ENCODE results near the gene GRHL1.
A peak's percentile ranks its signal among the peaks of the same experiment; 100 is the strongest.
"Not testable (repeated sequence)": the region's sequence is repeated elsewhere in the genome, so short reads cannot be mapped to it uniquely, and the experiment has no call there.

GRHL1 gene

DNA sequence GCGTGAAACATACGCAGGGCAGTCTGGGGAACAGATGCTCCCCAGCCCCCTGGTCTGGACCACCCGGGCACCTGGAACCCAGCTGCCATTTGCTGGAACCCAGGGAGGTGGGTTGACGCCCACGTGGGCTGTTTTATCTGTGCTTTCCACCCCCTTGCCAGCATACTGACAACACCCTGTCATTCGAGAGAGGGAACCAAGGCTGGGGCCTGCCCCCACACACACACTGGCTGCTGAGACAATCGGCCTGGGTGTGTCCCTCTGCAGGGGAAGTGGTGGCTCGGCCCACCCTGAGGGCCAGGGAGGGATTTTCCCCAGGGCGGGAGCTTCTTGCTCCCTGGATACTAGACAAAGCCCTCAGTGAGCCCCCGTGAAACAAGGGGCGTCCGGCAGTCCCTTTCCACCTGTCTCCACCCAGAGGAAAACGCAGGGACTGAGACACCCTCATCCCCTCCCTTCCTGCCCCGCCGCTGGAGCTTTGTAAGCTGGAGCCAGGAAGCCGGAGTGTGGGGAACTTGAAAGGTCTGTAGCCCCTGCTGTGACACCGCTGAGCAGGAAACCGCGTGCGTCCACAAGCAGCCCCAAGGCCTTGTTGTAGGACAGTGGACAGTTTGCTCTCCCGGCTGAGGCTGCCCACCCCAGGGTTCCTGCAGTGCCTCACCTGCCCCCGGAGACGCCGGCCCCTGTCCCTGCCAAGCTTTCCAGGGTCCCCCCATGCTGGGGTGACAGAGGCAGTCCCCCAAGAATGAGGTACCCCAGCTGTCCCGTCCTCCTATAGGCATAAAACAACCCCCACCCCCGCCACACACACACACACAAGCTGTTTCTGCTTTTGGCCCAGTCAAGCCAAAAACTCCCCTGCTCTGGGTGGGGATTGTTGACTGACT lies 77.7 kb downstream of the GRHL1 start:
- Histone ChIP-seq H3K9me3 (no peaks in the 10 kb centered on the region), H3K4me3 (ENCODE audit: low read depth in 1 of 2, low read length in 1 of 2) (peak overlapping the region in 1 of 2 experiments; percentile 46), H3K36me3 (no peaks in the 10 kb centered on the region), H3K27me3 (no peaks in the 10 kb centered on the region), H3K27ac (no peak overlapping the region), H3K4me1 (ENCODE audit: control insufficient read depth in 1 of 2, insufficient read depth in 1 of 2, low read depth in 1 of 2, low read length in 1 of 2) (peaks cover 5 to 23% of the 10 kb centered on the region in 2 experiments)
- TF ChIP-seq, protein P1, sequence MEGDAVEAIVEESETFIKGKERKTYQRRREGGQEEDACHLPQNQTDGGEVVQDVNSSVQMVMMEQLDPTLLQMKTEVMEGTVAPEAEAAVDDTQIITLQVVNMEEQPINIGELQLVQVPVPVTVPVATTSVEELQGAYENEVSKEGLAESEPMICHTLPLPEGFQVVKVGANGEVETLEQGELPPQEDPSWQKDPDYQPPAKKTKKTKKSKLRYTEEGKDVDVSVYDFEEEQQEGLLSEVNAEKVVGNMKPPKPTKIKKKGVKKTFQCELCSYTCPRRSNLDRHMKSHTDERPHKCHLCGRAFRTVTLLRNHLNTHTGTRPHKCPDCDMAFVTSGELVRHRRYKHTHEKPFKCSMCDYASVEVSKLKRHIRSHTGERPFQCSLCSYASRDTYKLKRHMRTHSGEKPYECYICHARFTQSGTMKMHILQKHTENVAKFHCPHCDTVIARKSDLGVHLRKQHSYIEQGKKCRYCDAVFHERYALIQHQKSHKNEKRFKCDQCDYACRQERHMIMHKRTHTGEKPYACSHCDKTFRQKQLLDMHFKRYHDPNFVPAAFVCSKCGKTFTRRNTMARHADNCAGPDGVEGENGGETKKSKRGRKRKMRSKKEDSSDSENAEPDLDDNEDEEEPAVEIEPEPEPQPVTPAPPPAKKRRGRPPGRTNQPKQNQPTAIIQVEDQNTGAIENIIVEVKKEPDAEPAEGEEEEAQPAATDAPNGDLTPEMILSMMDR (IDR thresholded peaks at IDR 0.05), result no peak

- H3K27me3 ChIP-seq, result no peaks in the 10 kb centered on the region
- H3K4me3 ChIP-seq (ENCODE audit: low read depth in 1 of 2, low read length in 1 of 2), result peak overlapping the region in 1 of 2 experiments; percentile 46
- peaks cover 5 to 23% of the 10 kb centered on the region in 2 experiments for H3K4me1 ChIP-seq (ENCODE audit: control insufficient read depth in 1 of 2, insufficient read depth in 1 of 2, low read depth in 1 of 2, low read length in 1 of 2)
- no peak overlapping the region for H3K27ac ChIP-seq
- TF ChIP-seq, protein P1 (IDR thresholded peaks at IDR 0.05), result no peak
- H3K9me3 ChIP-seq, result no peaks in the 10 kb centered on the region
- no peaks in the 10 kb centered on the region for H3K36me3 ChIP-seq
Measured at GRCh38 chr2:10029875-10030223, 78.4 kb downstream of the GRHL1 start.

DNA sequence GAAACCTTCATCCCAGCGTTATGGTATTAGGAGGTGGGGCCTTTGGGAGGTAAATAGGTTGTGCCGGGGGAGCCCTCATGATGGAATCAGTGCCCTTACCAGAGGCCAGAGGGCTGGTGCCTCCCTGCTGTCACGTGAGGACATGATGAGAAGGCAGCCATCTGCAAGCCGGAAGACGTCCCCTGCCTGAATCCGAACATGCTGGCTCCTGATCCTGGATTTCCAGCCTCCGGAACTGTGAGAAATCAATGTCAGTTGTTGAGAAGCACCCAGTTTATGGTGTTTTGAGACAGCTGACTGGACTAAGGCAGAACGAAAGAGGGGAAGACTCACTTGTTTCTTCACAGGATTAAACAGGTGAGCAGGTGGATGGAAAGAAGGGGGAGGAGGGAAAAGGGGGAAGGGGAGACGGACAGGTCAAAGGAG lies 78.8 kb downstream of the GRHL1 start:
- H3K36me3 ChIP-seq, result no peaks in the 10 kb centered on the region
- peaks cover 5 to 25% of the 10 kb centered on the region in 2 experiments for H3K4me1 ChIP-seq (ENCODE audit: control insufficient read depth in 1 of 2, insufficient read depth in 1 of 2, low read depth in 1 of 2, low read length in 1 of 2)
- H3K27ac ChIP-seq, result no peak overlapping the region
- no peaks in the 10 kb centered on the region for H3K27me3 ChIP-seq
- no peak overlapping the region for H3K4me3 ChIP-seq (ENCODE audit: low read depth in 1 of 2, low read length in 1 of 2)
- TF ChIP-seq, protein P1 (IDR thresholded peaks at IDR 0.05), result no peak
- no peaks in the 10 kb centered on the region for H3K9me3 ChIP-seq

DNA sequence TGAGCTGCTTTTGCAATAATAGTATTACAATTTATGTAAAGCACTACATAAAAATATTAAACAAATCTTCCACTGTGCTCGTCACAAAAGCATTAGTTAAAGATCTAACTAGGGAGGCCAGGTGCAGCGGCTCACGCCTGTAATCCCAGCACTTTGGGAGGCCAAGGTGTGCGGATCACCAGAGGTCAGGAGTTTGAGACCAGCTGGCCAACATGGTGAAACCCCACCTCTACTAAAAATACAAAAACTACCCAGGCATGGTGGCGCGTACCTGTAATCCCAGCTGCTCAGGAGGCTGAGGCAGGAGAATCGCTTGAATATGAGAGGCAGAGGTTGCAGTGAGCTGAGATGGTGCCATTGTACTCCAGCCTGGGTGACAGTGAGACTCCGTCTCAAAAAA lies 79.3 kb downstream of the GRHL1 start:
- H3K4me1 ChIP-seq (ENCODE audit: control insufficient read depth in 1 of 2, insufficient read depth in 1 of 2, low read depth in 1 of 2, low read length in 1 of 2), result peaks cover 5 to 25% of the 10 kb centered on the region in 2 experiments

GRCh38 chr2:10031886-10032745 lies 80.6 kb downstream of the GRHL1 start:
- H3K4me1 ChIP-seq (ENCODE audit: control insufficient read depth in 1 of 2, insufficient read depth in 1 of 2, low read depth in 1 of 2, low read length in 1 of 2), result peaks cover 5 to 25% of the 10 kb centered on the region in 2 experiments
- no peak overlapping the region for H3K4me3 ChIP-seq (ENCODE audit: low read depth in 1 of 2, low read length in 1 of 2)
- TF ChIP-seq, protein P1 (IDR thresholded peaks at IDR 0.05), result no peak
- peaks cover 10% of the 10 kb centered on the region for H3K27me3 ChIP-seq
- H3K27ac ChIP-seq, result no peak overlapping the region
- no peaks in the 10 kb centered on the region for H3K9me3 ChIP-seq
- H3K36me3 ChIP-seq, result no peaks in the 10 kb centered on the region

More for the DNA sequence above, 79.3 kb downstream of the GRHL1 start:
- H3K9me3 ChIP-seq; H3K27me3 ChIP-seq; H3K4me3 ChIP-seq (ENCODE audit: low read depth in 1 of 2, low read length in 1 of 2); H3K36me3 ChIP-seq; H3K27ac ChIP-seq: not testable (repeated sequence)

Data from neutrophil (primary cell).